GM06990 (cell line): Measurements from ENCODE around the gene RIPK3.
A peak's percentile ranks its signal among the peaks of the same experiment; 100 is the strongest.

ENCODE experiments used
- DNase-seq: peaks from one replicate; pipeline ENCODE4 v3.0.0-alpha.2; 2011; ENCODE audit not compliant: insufficient read length; ENCODE audit errors: extremely low read depth
- H3K27me3 ChIP-seq: replicated peaks from 2 replicates; pipeline ENCODE4 v1.6.0; 2011; ENCODE audit warnings: low read length; ENCODE audit not compliant: control insufficient read depth, insufficient read depth
- H3K36me3 ChIP-seq: 2 replicates; pipeline ENCODE4 v1.5.1; 2011; ENCODE audit warnings: low read length; ENCODE audit not compliant: control insufficient read depth, insufficient read depth
- H3K4me3 ChIP-seq: replicated peaks from 2 replicates; pipeline ENCODE4 v1.5.1; 2011; ENCODE audit warnings: low read depth, mild to moderate bottlenecking, control low read depth, low read length
- TF ChIP-seq, protein P1 (sequence below): IDR thresholded peaks from 2 replicates; pipeline ENCODE4 v1.5.1; 2011; ENCODE audit warnings: low read length, control low read depth, mild to moderate bottlenecking, inconsistent platforms; ENCODE audit not compliant: insufficient read depth, poor library complexity, severe bottlenecking

RIPK3 gene

DNA sequence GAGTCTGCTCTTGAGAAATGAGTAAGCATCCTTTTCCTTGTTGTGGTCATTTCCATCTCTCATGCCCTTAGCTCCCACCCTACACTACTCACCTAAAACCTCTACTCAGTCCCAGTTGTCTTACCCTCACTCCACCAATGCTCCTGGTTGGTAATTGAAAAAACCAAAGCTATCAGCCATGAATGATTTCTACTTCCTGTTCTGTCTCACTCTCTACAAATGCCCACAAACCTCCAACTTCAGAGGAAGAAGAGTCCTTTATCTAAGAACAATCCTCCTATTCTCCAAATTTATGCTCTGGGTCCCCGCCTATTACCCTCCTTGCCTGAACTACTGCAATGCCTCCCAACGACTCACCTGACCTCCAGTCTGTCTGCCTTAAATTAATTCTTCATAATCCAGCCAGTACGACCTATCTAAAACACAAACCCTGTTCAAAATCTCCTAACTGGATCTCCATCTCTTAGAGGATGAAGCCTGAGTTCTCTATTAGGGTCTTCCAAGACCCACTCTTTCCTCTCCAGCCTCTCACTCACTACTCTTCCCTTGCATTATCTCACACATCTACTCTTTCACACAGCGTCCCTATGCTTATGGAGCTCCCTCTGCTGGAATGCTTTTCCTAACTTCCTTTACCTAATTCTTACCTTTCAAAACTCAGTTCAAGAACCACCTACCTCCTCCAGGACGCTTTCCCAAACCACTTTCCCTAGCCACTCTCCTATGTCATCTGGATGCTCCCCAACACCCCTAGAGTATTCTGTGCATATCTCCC is 42.4 kb downstream of the RIPK3 start:
- H3K4me3 ChIP-seq, result no peak overlapping the region
- H3K36me3 ChIP-seq, result peaks cover 15% of the 10 kb centered on the region
- no peak for DNase-seq
- TF ChIP-seq, protein P1, sequence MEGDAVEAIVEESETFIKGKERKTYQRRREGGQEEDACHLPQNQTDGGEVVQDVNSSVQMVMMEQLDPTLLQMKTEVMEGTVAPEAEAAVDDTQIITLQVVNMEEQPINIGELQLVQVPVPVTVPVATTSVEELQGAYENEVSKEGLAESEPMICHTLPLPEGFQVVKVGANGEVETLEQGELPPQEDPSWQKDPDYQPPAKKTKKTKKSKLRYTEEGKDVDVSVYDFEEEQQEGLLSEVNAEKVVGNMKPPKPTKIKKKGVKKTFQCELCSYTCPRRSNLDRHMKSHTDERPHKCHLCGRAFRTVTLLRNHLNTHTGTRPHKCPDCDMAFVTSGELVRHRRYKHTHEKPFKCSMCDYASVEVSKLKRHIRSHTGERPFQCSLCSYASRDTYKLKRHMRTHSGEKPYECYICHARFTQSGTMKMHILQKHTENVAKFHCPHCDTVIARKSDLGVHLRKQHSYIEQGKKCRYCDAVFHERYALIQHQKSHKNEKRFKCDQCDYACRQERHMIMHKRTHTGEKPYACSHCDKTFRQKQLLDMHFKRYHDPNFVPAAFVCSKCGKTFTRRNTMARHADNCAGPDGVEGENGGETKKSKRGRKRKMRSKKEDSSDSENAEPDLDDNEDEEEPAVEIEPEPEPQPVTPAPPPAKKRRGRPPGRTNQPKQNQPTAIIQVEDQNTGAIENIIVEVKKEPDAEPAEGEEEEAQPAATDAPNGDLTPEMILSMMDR, result peak; percentile 26
- no peaks in the 10 kb centered on the region for H3K27me3 ChIP-seq

GRCh38 chr14:24296341-24297157 is 43.2 kb downstream of the RIPK3 start:
- peak; percentile 58 for DNase-seq
- no peaks in the 10 kb centered on the region for H3K27me3 ChIP-seq
- TF ChIP-seq, protein P1, result peak; percentile 77
- peaks cover 14% of the 10 kb centered on the region for H3K36me3 ChIP-seq
- H3K4me3 ChIP-seq, result no peak overlapping the region

DNA sequence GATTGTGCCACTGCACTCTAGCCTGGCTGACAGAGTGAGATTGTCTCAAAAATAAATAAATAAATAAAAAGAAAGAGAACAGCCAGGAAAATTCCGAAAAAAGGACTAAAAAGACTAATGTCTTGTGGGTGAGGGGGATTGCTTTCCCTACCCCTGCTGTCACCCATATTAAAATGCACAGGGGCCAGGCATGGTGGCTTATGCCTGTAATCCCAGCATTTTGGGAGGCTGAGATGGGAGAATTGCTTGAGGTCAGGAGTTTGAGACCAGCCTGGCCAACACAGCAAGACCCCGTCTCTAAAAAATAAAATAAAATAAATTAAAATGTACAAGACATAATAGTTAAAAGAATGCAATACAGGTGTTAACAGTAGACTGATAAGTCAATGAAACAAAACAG is 46.3 kb downstream of the RIPK3 start:
- TF ChIP-seq, protein P1, result no peak
- no peaks in the 10 kb centered on the region for H3K27me3 ChIP-seq
- H3K36me3 ChIP-seq, result peaks cover 24% of the 10 kb centered on the region
- DNase-seq, result no peak
- H3K4me3 ChIP-seq, result no peak overlapping the region

GRCh38 chr14:24292118-24292807 is 47.5 kb downstream of the RIPK3 start:
- Histone ChIP-seq H3K27me3 (no peaks in the 10 kb centered on the region), H3K36me3 (peaks cover 24% of the 10 kb centered on the region), H3K4me3 (no peak overlapping the region)
- TF ChIP-seq, protein P1, result no peak
- no peak for DNase-seq

DNA sequence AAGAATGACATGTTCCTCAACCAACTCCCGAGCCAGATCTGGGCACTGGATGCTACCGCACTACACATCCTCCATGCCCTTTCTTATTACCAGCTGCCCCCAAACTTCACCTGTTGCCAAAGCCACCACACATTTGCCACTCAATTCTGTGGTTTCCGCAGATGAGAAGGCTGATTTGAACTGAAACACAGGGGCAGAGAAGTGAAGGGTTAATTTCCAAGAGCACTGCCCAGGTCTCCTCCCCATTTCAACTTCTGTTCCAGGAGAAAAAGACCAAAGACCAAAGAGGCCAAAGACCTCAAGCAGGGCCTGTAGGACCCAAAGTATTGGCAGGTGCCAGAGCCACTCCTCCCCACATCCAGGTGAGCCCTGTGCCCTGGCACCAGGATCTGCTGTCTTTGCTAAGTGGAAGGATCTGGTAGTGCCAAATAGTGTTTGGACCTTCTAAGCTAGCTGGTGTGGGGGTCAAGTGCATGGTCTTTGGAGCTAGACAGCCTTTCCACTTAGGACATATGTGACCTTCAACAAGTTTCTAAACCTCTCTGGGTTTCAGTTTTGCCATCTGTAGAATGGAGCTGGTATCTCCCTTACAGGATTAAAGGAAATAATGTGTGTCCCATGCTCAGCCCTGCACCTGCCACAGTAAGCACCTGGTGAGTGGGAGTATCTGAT is 48.2 kb downstream of the RIPK3 start:
- Histone ChIP-seq H3K36me3 (peaks cover 24% of the 10 kb centered on the region), H3K4me3 (no peak overlapping the region), H3K27me3 (no peaks in the 10 kb centered on the region)
- no peak for DNase-seq
- TF ChIP-seq, protein P1, result no peak
